HCT116 (cell line): ENCODE measurements around the gene WDR82. TPM values are rescaled to one million over a fixed set of nuclear protein-coding genes. Genes with fewer than 3 reads are reported as not detected.

ENCODE experiments used
- ATAC-seq: fragments of 200-7000 bp; cut with Tn5 transposase; 2 replicates; pipeline ENCODE4 v1.9.1; 2020; ENCODE audit warnings: mild to moderate bottlenecking, moderate library complexity
- Bru-seq: library from RNA; stranded (reverse); fragments of 400-500 nt; gene quantifications from one replicate; lab custom pipeline; 2021; lab: Mats Ljungman, UMichigan
- BruChase-seq, 2 experiments: library from RNA; stranded (reverse); fragments of 400-500 nt; gene quantifications; one replicate each; lab custom pipeline; 2021; lab: Mats Ljungman, UMichigan
- BruUV-seq: library from RNA; stranded (reverse); fragments of 400-500 nt; replicated peaks from 2 replicates; lab custom pipeline; 2021; lab: Mats Ljungman, UMichigan
- CTCF ChIA-PET: fragments of 300-600 bp; sonication (Branson Sonifier 250); formaldehyde crosslinking; loops from one replicate; lab custom pipeline; 2021; ENCODE audit warnings: antibody characterized with exemption; lab: Charles Lee
- POLR2A ChIA-PET: fragments of 300-600, 350-600 bp; sonication (Branson Sonifier 250); formaldehyde crosslinking; loops from one replicate; lab custom pipeline; 2021; ENCODE audit warnings: antibody characterized with exemption; lab: Charles Lee
- RAD21 ChIA-PET, 2 experiments: fragments of 300-600 bp; sonication (Branson Sonifier 250); formaldehyde crosslinking; loops; one replicate each; lab custom pipeline; 2023; ENCODE audit warnings: low total read pairs in 2 of 2; ENCODE audit not compliant: uncharacterized antibody in 2 of 2, unreplicated experiment in 2 of 2, low non-redundant PET in 1 of 2; lab: Charles Lee
- DNase-seq: peaks from one replicate; pipeline ENCODE4 v3.0.0-alpha.2; 2010; ENCODE audit warnings: low read depth, low spot score
- H2AFZ ChIP-seq: fragments of 200-600 bp; shearing (Covaris generic), sonication (generic); 2 replicates; pipeline ENCODE4 v1.6.1; 2017; ENCODE audit warnings: low read depth, mixed run types, mixed read lengths, antibody characterized with exemption, low read length; ENCODE audit not compliant: poor library complexity, severe bottlenecking
- H3K27ac ChIP-seq: 2 replicates; pipeline ENCODE4 v1.5.1; 2012; ENCODE audit warnings: low read depth, low read length
- H3K27me3 ChIP-seq: fragments of 200-600 bp; sonication (generic); 2 replicates; pipeline ENCODE4 v1.6.1; 2016; ENCODE audit warnings: mixed run types, low read length, mixed read lengths; ENCODE audit not compliant: insufficient read depth
- H3K36me3 ChIP-seq, 2 experiments: fragments of 200-500 bp in 1 of 2; fragments of 200-600 bp in 1 of 2; sonication (Bioruptor generic) in 1 of 2; sonication (generic) in 1 of 2; 2 replicates each; pipeline versions ENCODE4 v1.5.1 to v1.6.1; 2014 to 2016; ENCODE audit warnings: low read length in 2 of 2, inconsistent platforms in 1 of 2, mixed read lengths in 1 of 2, mixed run types in 1 of 2; ENCODE audit not compliant: insufficient read depth in 2 of 2, control insufficient read depth in 1 of 2
- H3K4me1 ChIP-seq, 2 experiments: fragments of 200-600 bp in 1 of 2; sonication (generic) in 1 of 2; 2 replicates each; pipeline versions ENCODE4 v1.5.1 to v1.6.1; 2012 to 2017; ENCODE audit warnings: low read length in 2 of 2, inconsistent platforms in 1 of 2, mild to moderate bottlenecking in 1 of 2, mixed read lengths in 1 of 2, mixed run types in 1 of 2, moderate library complexity in 1 of 2; ENCODE audit not compliant: insufficient read depth in 2 of 2, control insufficient read depth in 1 of 2
- H3K4me2 ChIP-seq: fragments of 200-600 bp; sonication (generic); 2 replicates; pipeline ENCODE4 v1.6.1; 2017; ENCODE audit warnings: mixed run types, low read length, mixed read lengths
- H3K4me3 ChIP-seq, 2 experiments: fragments of 200-600 bp in 1 of 2; sonication (generic) in 1 of 2; replicated peaks in 1 of 2; 2 replicates each; pipeline ENCODE4 v1.5.1; 2011 to 2016; ENCODE audit warnings: low read length in 2 of 2, control low read depth in 1 of 2, low read depth in 1 of 2, mild to moderate bottlenecking in 1 of 2, mixed read lengths in 1 of 2, mixed run types in 1 of 2
- H3K79me2 ChIP-seq: fragments of 200-600 bp; sonication (generic); 2 replicates; pipeline ENCODE4 v1.6.1; 2017; ENCODE audit warnings: mild to moderate bottlenecking, mixed run types, low read length, moderate library complexity, mixed read lengths; ENCODE audit not compliant: insufficient read depth
- H3K9ac ChIP-seq: fragments of 200-600 bp; sonication (generic); 2 replicates; pipeline ENCODE4 v1.6.1; 2016; ENCODE audit warnings: low read length, mixed read lengths
- H3K9me2 ChIP-seq: fragments of 200-600 bp; sonication (generic), shearing (Covaris generic); 2 replicates; pipeline ENCODE4 v1.6.1; 2017; ENCODE audit warnings: mixed run types, mild to moderate bottlenecking, moderate library complexity; ENCODE audit not compliant: insufficient read depth
- H3K9me3 ChIP-seq, 2 experiments: fragments of 200-500 bp in 1 of 2; fragments of 200-600 bp in 1 of 2; sonication (Bioruptor generic) in 1 of 2; sonication (generic) in 1 of 2; 2 replicates each; pipeline ENCODE4 v1.6.1; 2014 to 2017; ENCODE audit warnings: low read length in 2 of 2, mixed read lengths in 2 of 2, inconsistent platforms in 1 of 2, low read depth in 1 of 2, mild to moderate bottlenecking in 1 of 2, mixed run types in 1 of 2, moderate library complexity in 1 of 2; ENCODE audit not compliant: control insufficient read depth in 1 of 2, insufficient read depth in 1 of 2
- H4K20me1 ChIP-seq: fragments of 200-600 bp; sonication (generic), shearing (Covaris generic); 2 replicates; pipeline ENCODE4 v1.6.1; 2017; ENCODE audit warnings: mixed run types, mild to moderate bottlenecking, moderate library complexity; ENCODE audit not compliant: insufficient read depth
- CBX3 ChIP-seq: IDR thresholded peaks from 2 replicates; pipeline ENCODE4 v1.6.1; 2012; ENCODE audit warnings: low read depth
- CEBPB ChIP-seq: IDR thresholded peaks from 2 replicates; pipeline ENCODE4 v1.6.1; 2012; ENCODE audit warnings: low read depth
- EGR1 ChIP-seq: IDR thresholded peaks from 2 replicates; pipeline ENCODE4 v1.6.1; 2012; ENCODE audit warnings: low read depth
- ELF1 ChIP-seq: IDR thresholded peaks from 2 replicates; pipeline ENCODE4 v1.6.1; 2012; ENCODE audit warnings: low read depth, borderline replicate concordance
- EZH2 ChIP-seq: fragments of 200-600 bp; sonication (generic); IDR thresholded peaks from 2 replicates; pipeline ENCODE4 v1.6.1; 2017; ENCODE audit warnings: antibody characterized with exemption, mixed run types
- EZH2phosphoT487 ChIP-seq: fragments of 200-600 bp; IDR thresholded peaks from 2 replicates; pipeline ENCODE4 v1.6.1; 2018; ENCODE audit warnings: antibody characterized with exemption, borderline replicate concordance
- FOSL1 ChIP-seq: IDR thresholded peaks from 2 replicates; pipeline ENCODE4 v1.6.1; 2012; ENCODE audit warnings: low read depth
- JUND ChIP-seq: IDR thresholded peaks from 2 replicates; pipeline ENCODE4 v1.6.1; 2012
- POLR2A ChIP-seq: IDR thresholded peaks from 2 replicates; pipeline ENCODE4 v1.7.0; 2011; ENCODE audit warnings: borderline replicate concordance; ENCODE audit not compliant: insufficient read depth, insufficient read length; ENCODE audit errors: extremely low read depth
- RAD21 ChIP-seq: IDR thresholded peaks from 2 replicates; pipeline ENCODE4 v1.6.1; 2012; ENCODE audit warnings: low read depth, mild to moderate bottlenecking
- SIN3A ChIP-seq: IDR thresholded peaks from 2 replicates; pipeline ENCODE4 v1.6.1; 2012; ENCODE audit warnings: low read depth
- SP1 ChIP-seq: IDR thresholded peaks from 2 replicates; pipeline ENCODE4 v1.6.1; 2012; ENCODE audit warnings: low read depth
- SRF ChIP-seq: IDR thresholded peaks from 2 replicates; pipeline ENCODE4 v1.6.1; 2012; ENCODE audit warnings: low read depth
- TCF7L2 ChIP-seq: IDR thresholded peaks from 2 replicates; pipeline ENCODE4 v1.7.0; 2011; ENCODE audit warnings: borderline replicate concordance, inconsistent platforms; ENCODE audit not compliant: insufficient read depth, insufficient read length; ENCODE audit errors: extremely low read depth
- YY1 ChIP-seq: IDR thresholded peaks from 2 replicates; pipeline ENCODE4 v1.6.1; 2011; ENCODE audit warnings: low read length, low read depth, moderate library complexity, mild to moderate bottlenecking; ENCODE audit not compliant: insufficient replicate concordance; ENCODE audit errors: extremely low read depth
- ZFX ChIP-seq: fragments of 450-650 bp; IDR thresholded peaks from 2 replicates; pipeline ENCODE4 v1.6.1; 2017
- intact Hi-C: fragments of 100-400 bp; cut with micrococcal nuclease; formaldehyde crosslinking; loops from 2 replicates; pipeline ENCODE4 v1.10.0; 2022
- long read RNA-seq: library from polyadenylated mRNA; unstranded; transcript quantifications from one replicate; pipeline ENCODE4 v2.0.0, GENCODE V29; 2021; ENCODE audit not compliant: unreplicated experiment
- polyA plus RNA-seq: library from polyadenylated mRNA; unstranded; fragments of >200 nt; gene quantifications from 2 replicates; pipeline ENCODE4 v1.2.1, GENCODE V29; 2012; ENCODE audit warnings: missing spikeins
- total RNA-seq: library from RNA; stranded (reverse); gene quantifications from one replicate; pipeline ENCODE4 v1.2.1, GENCODE V29; 2021; ENCODE audit not compliant: unreplicated experiment
- TF ChIP-seq, protein P1 (sequence below): IDR thresholded peaks from 2 replicates; pipeline ENCODE4 v1.6.1; 2011; ENCODE audit warnings: mild to moderate bottlenecking, low read length, moderate library complexity; ENCODE audit not compliant: insufficient replicate concordance; ENCODE audit errors: extremely low read depth
- TF ChIP-seq, protein P2 (sequence below): IDR thresholded peaks from 2 replicates; pipeline ENCODE4 v1.6.1; 2012; ENCODE audit warnings: low read depth
- TF ChIP-seq, protein P3 (sequence below): IDR thresholded peaks from 2 replicates; pipeline ENCODE4 v1.6.1; 2012
- TF ChIP-seq, protein P4 (sequence below): IDR thresholded peaks from 2 replicates; pipeline ENCODE4 v1.6.1; 2012

The WDR82 gene, protein sequence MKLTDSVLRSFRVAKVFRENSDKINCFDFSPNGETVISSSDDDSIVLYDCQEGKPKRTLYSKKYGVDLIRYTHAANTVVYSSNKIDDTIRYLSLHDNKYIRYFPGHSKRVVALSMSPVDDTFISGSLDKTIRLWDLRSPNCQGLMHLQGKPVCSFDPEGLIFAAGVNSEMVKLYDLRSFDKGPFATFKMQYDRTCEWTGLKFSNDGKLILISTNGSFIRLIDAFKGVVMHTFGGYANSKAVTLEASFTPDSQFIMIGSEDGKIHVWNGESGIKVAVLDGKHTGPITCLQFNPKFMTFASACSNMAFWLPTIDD
- 89.7 TPM for total RNA-seq
- polyA plus RNA-seq = 50.1 and 56.1 TPM in 2 replicates
- percentile 96 among the genes with signal in this experiment for Bru-seq, nascent RNA
- percentile 95 among the genes with signal in this experiment for BruChase-seq, experiment 1, labeled RNA remaining after a 6-hour chase
- BruChase-seq, experiment 2, labeled RNA remaining after a 2-hour chase = percentile 98 among the genes with signal in this experiment
- long read RNA-seq, full-length matches to known transcripts = 5 of 17 reads
- long read RNA-seq, partial matches to known transcripts = 1 of 17 reads
- long read RNA-seq, other reads (novel, unspliced or antisense) = 11 of 17 reads

DNA sequence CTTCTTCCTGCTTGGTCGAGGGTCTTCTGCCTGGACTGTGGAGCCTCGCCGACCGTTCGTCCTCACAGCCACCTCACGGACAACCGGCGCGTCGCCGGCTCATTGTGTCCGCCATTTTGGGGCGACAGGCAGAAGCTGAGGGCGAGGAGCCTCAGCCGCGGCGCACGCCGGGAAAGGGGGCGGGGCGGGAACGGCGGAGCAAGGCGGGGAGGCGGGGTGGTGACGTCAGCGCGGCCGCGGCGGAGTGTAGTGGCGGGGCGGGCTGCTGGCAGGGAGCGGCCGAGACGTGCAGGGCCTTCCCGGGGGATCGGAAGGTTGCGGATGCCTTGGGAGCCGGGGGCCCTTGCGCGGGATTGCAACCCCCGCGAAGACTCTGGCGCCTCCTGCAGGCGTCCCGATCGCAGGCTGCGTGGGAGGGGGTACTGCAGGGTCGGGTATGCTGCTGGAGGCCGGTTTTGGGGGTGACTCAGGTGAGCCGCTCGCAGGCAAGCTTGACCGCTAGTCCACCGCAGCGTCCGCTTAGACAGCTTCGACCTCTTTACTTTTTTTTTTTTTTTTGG, at the start of gene WDR82:
WDR82 (minus strand) TSS at position 140 of the 560 bp plus-strand sequence. CDS start 288 bp downstream, outside the sequence.
- no peaks in the 10 kb centered on the region for H3K9me2 ChIP-seq
- BruUV-seq = no TSS peak
- ChIA-PET CTCF (interaction anchor here (0.9 to 1.7 kb wide), 9 partner anchors 10 to 60 kb away, joined by 3 to 7 read pairs (median 3); no protein-coding TSS in a partner anchor), RAD21 (no interaction called here), POLR2A (interaction anchor here (0.7 to 3.0 kb wide), 8 partner anchors 9 to 1160 kb away, joined by 3 to 18 read pairs (median 4); partner anchors contain the start of genes GLYCTK and TWF2)
- no peak within 1 kb of the TSS for H2AFZ ChIP-seq
- peak within 1 kb of the TSS; percentile 80 for H3K4me2 ChIP-seq
- DNase-seq (peak; percentile 79), ATAC-seq (peak; percentile 89)
- H3K9me3 ChIP-seq = no peaks in the 10 kb centered on the region
- peak within 1 kb of the TSS; percentile 93 for H3K27ac ChIP-seq
- H3K4me3 ChIP-seq = peak within 1 kb of the TSS; percentile 94 to 99
- peaks cover 0 to 12% of the 10 kb centered on the region in 2 experiments; a peak in 2 of 4 replicates for H3K36me3 ChIP-seq
- no peaks in the 10 kb centered on the region for H3K27me3 ChIP-seq
- intact Hi-C loops = no loop called here
- H4K20me1 ChIP-seq = peaks cover 9% of the 10 kb centered on the region; the same call in 1 of the 2 replicates
- H3K4me1 ChIP-seq = peaks cover 15 to 53% of the 10 kb centered on the region in 2 experiments; a peak in 3 of 4 replicates
- H3K9ac ChIP-seq = peak within 1 kb of the TSS; percentile 98
- peaks cover 46% of the 10 kb centered on the region for H3K79me2 ChIP-seq
- TF ChIP-seq, protein P1, sequence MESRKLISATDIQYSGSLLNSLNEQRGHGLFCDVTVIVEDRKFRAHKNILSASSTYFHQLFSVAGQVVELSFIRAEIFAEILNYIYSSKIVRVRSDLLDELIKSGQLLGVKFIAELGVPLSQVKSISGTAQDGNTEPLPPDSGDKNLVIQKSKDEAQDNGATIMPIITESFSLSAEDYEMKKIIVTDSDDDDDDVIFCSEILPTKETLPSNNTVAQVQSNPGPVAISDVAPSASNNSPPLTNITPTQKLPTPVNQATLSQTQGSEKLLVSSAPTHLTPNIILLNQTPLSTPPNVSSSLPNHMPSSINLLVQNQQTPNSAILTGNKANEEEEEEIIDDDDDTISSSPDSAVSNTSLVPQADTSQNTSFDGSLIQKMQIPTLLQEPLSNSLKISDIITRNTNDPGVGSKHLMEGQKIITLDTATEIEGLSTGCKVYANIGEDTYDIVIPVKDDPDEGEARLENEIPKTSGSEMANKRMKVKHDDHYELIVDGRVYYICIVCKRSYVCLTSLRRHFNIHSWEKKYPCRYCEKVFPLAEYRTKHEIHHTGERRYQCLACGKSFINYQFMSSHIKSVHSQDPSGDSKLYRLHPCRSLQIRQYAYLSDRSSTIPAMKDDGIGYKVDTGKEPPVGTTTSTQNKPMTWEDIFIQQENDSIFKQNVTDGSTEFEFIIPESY = no peak
- TF ChIP-seq CEBPB (no peak), ZFX (no peak; the same call in 1 of the 2 replicates), EGR1 (peak; percentile 86), SRF (no peak), TCF7L2 (no peak), CBX3 (peak; percentile 58; the same call in 1 of the 2 replicates), RAD21 (peak; percentile 31; the same call in 1 of the 2 replicates), FOSL1 (no peak), SIN3A (peak; percentile 66; the same call in 1 of the 2 replicates), YY1 (peak; percentile 96), EZH2phosphoT487 (no peak), SP1 (peak; percentile 57), ELF1 (no peak), JUND (no peak; the same call in 1 of the 2 replicates), EZH2 (no peak), POLR2A (peak; percentile 56)
- TF ChIP-seq, protein P2, sequence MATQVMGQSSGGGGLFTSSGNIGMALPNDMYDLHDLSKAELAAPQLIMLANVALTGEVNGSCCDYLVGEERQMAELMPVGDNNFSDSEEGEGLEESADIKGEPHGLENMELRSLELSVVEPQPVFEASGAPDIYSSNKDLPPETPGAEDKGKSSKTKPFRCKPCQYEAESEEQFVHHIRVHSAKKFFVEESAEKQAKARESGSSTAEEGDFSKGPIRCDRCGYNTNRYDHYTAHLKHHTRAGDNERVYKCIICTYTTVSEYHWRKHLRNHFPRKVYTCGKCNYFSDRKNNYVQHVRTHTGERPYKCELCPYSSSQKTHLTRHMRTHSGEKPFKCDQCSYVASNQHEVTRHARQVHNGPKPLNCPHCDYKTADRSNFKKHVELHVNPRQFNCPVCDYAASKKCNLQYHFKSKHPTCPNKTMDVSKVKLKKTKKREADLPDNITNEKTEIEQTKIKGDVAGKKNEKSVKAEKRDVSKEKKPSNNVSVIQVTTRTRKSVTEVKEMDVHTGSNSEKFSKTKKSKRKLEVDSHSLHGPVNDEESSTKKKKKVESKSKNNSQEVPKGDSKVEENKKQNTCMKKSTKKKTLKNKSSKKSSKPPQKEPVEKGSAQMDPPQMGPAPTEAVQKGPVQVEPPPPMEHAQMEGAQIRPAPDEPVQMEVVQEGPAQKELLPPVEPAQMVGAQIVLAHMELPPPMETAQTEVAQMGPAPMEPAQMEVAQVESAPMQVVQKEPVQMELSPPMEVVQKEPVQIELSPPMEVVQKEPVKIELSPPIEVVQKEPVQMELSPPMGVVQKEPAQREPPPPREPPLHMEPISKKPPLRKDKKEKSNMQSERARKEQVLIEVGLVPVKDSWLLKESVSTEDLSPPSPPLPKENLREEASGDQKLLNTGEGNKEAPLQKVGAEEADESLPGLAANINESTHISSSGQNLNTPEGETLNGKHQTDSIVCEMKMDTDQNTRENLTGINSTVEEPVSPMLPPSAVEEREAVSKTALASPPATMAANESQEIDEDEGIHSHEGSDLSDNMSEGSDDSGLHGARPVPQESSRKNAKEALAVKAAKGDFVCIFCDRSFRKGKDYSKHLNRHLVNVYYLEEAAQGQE = no peak
- TF ChIP-seq, protein P3, sequence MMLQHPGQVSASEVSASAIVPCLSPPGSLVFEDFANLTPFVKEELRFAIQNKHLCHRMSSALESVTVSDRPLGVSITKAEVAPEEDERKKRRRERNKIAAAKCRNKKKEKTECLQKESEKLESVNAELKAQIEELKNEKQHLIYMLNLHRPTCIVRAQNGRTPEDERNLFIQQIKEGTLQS = no peak
- TF ChIP-seq, protein P4, sequence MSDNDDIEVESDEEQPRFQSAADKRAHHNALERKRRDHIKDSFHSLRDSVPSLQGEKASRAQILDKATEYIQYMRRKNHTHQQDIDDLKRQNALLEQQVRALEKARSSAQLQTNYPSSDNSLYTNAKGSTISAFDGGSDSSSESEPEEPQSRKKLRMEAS = peak; percentile 72
